HCEC 1CT (cell line): ENCODE results near the gene LRRC8B.

ENCODE experiments used
- DNase-seq: peaks from one replicate; pipeline ENCODE4 v3.0.0-alpha.2; 2017

The LRRC8B gene

DNA sequence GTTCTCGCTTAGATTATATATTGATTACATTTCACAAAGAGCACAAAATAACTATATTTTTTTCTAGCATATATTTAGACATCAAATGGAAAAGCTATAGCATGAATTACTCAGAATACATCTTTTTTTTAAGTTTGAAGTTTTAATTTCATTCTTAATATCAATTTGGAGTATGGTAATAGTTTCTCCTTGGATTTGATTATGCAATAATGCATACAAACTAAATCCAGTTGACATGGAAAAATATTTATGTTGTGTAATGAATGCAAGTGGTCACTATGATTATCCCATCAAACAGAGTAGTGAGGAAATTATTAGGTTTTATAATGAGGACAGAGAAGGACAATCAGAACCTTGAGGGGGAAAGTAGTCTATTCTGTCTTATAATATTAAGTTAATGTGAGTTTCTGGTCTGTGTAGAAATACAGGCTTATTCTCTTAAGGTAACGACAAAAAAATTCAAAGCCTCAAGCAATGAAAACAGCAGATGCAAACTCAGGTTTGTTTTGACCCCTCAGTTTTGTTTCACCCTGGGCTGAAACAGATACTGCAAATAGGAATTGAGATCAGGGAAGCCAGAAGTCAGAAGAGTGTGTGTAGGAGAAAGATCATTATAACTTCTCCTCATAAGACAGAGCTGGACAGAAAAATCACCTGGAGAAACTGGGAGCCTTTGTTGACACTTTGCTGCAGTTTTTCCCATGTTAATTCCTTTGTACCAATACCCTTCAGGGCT, 23.7 kb downstream of the LRRC8B start:
- DNase-seq = no peak

DNA sequence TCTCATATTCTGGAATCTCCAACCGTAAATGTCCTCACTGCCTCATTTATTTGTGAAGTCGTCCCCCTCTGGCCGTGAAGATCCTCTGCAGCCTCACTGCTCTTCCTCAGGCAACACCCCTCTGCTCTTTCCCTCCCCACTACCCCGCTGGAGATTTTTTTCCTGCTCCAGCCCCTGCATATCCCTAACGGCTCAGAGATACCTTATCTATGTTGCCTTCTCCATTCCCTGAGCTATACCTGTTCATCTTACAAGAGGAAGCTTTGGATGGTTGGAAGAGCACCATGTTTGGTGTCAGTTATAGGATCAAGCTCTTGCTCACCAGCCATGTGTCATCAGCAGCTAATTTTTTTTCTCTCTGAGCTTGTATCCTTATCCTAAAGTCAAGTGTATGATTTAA, 26.4 kb downstream of the LRRC8B start:
- DNase-seq = no peak

GRCh38 chr1:89552471-89553081, 27.9 kb downstream of the LRRC8B start:
- DNase-seq = peak; percentile 64

- no peak for DNase-seq
These were observed 28.5 kb downstream of the LRRC8B start for GRCh38 chr1:89553157-89553556.

- DNase-seq = no peak
These were observed 30.9 kb downstream of the LRRC8B start for GRCh38 chr1:89555550-89555949.

DNA sequence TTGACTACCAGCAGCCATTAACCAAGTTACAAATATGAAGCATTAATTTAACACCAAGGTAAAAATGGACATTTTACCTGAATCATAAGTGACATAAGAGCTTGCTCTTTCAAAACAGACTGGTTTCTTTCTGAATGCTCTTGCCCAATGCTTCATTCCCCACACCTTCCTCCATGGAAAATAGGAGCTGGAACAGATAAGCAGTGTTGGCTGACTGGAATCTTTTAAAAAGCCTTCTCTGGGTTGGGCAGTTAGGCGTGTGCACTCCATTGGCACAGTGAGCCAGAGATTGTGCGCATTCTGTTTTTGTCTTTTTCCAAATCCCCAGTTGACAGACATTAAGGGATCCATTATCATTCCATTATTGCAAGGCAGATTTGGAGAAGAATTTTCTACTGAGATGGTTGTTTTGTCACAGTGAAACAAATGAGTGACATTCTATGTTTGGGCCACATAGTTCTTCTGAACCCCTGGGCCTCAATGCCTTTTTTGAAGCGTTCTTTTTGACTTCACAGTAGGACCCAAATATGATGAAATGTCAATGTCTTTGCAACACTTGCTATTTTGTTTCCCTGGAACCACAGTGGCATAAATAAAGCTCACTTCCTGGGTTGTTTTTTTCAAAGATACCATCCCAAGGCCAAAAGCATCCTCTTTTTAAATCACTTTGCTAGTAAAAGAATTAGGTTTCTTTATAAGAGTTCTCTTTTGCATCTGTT, 32.3 kb downstream of the LRRC8B start:
- DNase-seq = no peak

- no peak for DNase-seq
These were observed 32.8 kb downstream of the LRRC8B start for GRCh38 chr1:89557445-89557825.

DNA sequence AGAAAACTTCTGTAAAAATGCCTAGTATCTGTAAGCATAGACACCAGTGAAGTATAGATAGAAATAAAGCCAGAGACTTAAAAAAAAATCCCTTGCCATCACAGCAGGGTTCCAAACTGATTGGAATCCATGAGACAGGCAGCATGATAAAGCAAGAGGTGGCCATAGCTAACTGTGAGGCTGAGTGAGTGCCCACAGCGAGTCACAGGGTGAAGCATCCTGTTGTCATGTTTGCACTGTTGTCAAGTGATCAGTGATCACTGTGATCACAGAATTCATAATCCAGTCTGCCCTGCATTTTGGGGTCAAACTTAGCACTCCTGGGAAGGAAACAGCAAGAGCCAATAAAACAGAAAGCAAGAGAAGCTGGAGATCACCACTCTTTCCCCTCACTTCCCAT, 33.3 kb downstream of the LRRC8B start:
- DNase-seq = no peak

DNA sequence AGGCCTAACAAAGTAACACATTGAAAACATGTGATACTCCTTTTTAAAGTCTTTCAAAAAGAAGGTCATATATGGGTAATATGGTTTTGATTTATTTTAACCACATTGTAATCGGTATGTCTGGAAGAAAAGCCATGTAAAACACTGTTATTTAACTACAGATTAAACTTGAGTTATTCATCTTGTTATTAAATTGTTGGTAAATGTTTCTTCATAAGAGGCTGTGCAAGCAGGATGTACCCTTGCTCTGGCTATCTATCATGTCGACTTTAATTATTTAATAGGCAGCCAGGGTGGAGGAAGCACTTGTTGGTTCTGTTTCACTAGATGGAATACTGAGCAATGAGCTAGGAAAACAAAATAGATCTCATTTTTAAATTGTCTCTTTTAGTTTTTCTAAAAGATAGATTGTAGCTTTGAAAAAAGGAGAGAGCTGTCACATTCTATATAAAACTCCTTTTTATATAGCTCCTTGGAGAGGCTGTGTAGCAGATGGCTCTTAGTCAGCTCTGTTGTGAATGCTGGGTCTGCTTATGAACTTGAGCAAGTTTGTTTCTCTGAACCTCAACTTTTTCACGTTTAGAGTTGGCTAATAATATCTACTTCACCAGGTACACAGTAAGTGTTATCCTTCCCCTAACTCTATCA, 39.5 kb downstream of the LRRC8B start:
- no peak for DNase-seq

DNA sequence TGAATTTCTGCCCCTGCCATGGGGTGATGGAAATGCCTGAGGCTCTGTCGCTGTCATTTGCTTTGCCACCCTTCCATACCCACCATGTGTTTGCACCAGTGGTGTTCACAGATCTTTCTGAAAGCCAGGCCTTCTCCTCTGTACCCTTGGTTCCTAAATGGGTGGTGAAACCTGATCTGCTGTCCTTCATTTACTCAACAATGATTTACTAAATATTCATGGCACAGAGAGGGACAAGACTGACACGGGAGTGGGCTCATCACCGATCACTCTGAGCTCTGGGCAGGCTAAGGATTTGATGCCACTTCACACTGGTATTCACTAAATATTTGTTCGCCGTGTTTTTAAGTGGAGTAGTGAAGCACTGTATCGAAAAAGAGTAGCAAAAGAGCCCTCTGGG, 40.9 kb downstream of the LRRC8B start:
- DNase-seq = no peak

DNA sequence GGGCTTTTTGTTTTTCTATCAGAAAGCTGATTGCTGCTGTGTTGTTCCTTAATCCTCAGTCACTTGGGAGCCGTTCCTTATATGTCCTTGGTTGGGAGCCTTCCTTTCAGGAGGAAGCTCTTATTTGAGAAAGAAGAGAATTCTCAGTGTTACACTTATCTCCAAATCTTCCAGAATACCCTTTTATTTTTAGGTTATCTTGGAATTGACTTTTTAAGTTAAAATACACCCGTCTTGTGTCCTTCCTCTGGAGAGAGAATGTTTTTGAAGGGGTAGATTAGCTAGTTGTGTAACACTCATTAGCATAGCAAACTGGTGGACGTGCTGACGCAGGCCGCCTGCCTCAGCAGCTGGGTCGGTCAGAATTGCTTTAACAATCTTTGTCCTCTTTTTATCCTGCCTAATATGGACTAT, 42.1 kb downstream of the LRRC8B start:
- DNase-seq = peak; percentile 65

DNA sequence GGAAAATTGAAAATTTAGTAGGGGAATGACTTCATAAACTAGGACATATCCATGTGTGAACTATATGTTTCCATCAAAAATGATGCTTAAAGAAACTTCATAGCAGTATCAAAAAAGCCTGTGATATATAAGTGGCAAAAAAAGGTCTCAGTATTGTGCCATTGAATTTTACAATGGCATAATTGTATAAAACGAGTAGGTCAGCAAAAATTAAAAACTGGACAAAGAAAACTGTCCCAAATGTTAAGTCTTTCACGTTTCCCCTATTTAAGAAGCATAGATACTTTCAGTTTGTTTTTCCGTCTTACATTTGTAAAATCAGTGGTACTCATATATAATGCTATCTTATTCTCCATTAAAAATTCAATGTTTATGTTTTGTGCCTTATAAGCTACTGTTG, 43.2 kb downstream of the LRRC8B start:
- no peak for DNase-seq

DNA sequence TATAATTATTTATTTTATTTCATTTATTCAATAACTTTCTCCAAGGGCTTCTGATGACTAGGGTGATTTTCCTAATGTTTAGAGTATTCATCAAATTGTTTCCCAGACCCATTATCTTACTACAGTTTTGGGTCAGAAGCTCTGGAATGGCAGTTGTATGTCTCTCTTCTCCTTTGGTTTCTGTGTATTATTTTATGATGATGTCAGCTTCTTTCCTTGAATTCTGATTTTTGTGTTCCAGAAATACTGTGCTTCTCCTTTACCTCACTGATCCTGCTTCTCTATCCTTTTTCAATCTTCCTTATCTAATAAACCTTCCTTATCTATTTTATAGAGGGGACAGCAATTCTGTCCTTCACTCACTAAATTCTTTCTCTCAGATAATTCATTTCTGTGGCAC, 48.8 kb downstream of the LRRC8B start:
- no peak for DNase-seq

- DNase-seq = no peak
These were observed 50.0 kb downstream of the LRRC8B start for GRCh38 chr1:89574621-89575020.

GRCh38 chr1:89575207-89575606, 50.6 kb downstream of the LRRC8B start:
- no peak for DNase-seq

GRCh38 chr1:89576013-89576412, 51.4 kb downstream of the LRRC8B start:
- DNase-seq = no peak

DNA sequence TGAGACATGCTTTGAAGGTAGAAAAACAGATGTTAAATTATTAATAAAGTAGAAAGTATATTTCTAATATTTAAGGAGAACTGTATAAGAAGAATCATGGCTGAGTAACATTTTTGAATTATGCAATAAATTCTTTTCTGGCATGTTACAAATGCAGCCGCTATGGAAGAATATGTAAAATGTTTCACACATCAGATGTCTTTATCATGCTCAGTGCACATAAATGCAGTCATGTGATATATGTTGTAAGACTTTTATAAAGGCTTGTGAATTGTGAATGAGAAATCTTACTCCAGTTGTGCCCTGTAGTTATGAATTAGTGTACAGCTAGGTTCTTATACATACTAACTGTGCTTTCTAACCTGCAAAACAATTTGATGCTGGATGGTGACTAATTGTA, 53.5 kb downstream of the LRRC8B start:
- no peak for DNase-seq

GRCh38 chr1:89578946-89579684, 54.5 kb downstream of the LRRC8B start:
- DNase-seq = no peak

DNA sequence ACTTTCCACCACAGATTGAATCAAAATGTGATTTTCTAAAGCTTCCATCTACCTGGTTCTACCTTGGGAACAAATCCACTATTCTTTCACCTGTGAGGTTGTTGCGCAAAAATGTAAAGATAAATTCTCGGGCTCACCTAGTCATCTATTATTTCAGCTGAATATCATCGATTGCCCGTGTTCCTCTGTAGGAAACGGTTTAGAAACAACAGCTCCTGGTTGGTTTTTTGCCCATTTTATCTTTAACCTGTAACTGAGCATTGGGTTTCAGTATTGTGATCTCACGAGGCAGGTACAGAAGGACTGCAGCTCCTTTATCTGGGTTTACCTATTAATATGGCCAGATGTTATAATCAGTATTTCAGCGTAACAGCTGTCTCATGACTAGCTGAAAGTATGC, 55.4 kb downstream of the LRRC8B start:
- no peak for DNase-seq

- DNase-seq = no peak
These were observed 57.2 kb downstream of the LRRC8B start for GRCh38 chr1:89581859-89582258.

- no peak for DNase-seq
These were observed 57.9 kb downstream of the LRRC8B start for GRCh38 chr1:89582571-89582970.

- DNase-seq = no peak
These were observed 59.6 kb downstream of the LRRC8B start for GRCh38 chr1:89584211-89584610.

GRCh38 chr1:89584781-89585180, 60.2 kb downstream of the LRRC8B start:
- DNase-seq = no peak
